Hematopoietic multipotent progenitor cell (in vitro differentiated cells): ENCODE measurements around the gene UBE3A. TPM values are rescaled to one million over a fixed set of nuclear protein-coding genes. Genes with fewer than 3 reads are reported as not detected.
A peak's percentile ranks its signal among the peaks of the same experiment; 100 is the strongest.
"Not testable (repeated sequence)": the region's sequence is repeated elsewhere in the genome, so short reads cannot be mapped to it uniquely, and the experiment has no call there.

Source experiments
- DNase-seq, 3 donors: peaks; one replicate each; pipeline ENCODE4 v3.0.0-alpha.2; 2011 to 2015; ENCODE audit warnings: low read depth in 2 of 3, low spot score in 2 of 3
- total RNA-seq: library from RNA; depleted of rRNA; stranded (reverse); fragments of >200 nt; gene quantifications from one replicate; pipeline ENCODE4 v1.2.3, GENCODE V29; 2012

Gene UBE3A
- total RNA-seq = 39.3 TPM

DNA sequence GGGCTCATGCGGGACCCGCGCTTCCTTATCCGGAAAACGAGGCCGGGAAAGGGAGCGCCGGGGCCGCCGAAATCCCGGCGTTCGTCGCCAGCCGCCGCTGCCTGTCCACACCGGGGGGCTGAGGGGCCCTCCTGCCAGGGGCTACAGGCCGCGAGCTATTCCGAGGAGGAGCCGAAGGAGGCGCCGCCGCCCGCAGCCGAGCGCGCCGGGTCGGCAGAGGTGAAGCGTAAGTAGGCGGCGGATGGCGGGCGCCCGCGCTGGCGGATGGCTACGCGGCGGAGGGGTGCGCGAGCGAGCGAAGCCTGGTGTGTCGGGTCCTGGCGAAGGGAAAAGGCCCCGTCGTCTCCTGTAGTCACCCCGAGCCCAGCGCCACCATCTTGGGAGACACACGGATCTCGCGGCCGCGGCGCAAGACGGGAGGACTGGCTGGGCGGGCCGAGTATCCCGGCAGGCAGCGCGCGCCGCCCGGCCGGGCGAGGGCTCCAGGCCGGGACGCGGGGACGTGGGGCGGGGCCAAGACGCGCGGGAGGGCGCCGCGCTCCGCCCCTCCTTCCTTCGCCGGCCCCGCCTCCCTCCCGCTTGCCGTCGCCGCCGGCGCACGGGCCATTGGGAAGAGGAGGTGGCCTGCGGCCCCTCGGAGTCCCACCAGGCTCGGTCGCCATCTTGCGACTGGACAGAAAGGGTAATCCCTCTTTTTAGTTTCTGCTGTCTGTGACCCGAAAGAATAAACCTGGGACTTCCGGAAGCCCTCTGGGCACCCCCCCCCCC, at the start of gene UBE3A:
TSS of gene UBE3A (minus strand) at position 424 of the 768 bp plus-strand sequence. CDS start 29,917 bp downstream, outside the sequence.
- peak; percentile 87 to 95 (median 94) for DNase-seq

DNA sequence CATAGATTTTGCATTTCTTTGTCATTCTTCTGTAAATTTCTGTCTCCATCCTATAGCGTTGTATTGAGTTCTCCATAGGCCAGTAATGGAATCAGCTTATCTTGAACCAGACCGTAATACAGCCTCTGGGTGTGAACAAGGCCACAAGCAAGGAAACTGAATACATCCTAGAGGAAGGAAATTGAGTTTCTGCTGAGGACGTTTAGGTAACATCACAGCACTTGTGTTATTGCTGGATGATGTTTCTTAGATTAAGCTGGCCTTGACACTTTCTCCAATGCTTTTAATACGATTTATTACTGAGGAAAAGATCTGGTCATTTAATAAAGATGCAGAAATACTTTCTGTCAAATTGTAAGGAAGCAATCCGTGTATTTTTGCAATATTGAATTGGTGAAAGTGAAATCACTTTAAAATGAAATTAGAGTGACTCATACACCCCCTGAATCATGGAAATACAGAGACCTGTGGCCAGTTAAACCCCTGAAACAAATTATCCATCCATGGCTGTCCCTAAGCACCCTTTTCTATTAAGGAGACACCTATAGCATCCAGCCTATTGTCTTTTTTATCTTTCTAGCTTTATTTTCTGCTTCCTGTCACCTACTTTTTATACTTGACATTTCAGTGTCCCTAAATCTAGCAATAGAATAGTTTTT, 48.5 kb upstream of the UBE3A start:
- DNase-seq = no peak

DNA sequence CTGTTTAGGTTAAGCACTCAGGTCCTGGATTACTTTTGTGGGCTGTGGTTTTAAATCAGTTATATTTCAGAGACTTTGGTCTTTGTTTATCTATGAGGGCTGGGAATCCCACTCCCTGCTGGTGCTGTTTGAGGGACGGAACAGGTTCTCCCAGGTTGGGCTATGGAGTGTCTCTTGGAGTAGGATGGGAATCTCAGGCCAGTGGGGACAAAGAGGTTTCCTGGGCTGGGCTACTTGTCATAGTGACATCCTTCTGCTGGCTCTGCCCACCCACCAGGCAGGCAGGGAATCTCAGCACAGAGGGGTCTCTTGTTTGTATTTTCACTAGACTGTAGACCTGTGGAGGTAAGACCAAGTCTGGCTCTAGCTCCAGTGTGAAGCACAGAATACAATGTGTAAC, 47.2 kb upstream of the UBE3A start:
- no peak for DNase-seq

DNA sequence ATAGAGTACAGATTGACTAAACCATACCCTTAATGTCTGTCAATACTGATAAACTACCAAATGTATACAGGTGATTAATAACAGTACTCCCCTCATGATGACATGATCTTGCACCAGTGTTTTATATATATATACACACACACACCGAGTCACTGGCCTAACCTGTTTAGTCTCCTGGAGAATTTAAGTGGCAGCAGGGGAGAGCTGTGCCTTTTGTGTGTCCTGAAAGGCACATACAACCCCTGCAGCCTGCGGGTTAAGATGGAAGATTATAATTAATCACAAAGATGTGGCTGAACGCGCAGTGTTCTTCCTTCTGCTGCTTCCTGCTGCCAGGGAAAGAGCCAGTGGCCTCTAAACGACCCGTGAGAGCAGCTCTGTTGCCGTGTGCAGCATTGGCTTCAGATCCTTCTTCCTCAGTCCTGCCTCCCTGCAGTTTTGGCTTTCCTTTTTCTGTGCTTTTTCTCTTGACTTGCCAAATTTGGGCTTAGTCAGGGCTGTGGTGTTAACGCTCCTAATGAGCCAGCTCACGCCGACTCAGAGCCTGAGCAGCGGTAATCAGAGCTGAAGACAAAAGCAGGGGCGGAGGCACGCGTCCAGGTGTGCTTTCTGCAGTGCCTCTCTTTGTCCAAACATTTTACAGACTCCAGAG, 42.5 kb upstream of the UBE3A start:
- DNase-seq = no peak

DNA sequence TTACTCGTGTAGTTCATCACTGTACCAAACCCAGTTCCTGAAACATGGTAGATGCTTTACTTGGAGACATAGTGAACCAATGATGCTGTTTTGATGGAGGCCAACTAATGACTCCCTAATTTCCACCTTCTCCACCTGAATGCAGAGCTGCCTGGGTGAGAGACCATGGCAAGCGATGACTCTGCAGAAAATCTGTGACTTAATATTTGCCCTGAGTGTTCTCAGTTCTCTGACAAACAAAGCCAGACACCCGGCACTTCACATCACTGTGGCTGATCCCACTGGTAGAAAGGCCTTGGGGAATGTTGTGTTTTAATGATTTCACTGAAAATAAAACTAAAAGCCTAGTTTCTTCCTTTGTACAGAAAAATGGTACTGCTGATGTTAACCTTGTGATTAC, 39.5 kb upstream of the UBE3A start:
- DNase-seq = no peak

DNA sequence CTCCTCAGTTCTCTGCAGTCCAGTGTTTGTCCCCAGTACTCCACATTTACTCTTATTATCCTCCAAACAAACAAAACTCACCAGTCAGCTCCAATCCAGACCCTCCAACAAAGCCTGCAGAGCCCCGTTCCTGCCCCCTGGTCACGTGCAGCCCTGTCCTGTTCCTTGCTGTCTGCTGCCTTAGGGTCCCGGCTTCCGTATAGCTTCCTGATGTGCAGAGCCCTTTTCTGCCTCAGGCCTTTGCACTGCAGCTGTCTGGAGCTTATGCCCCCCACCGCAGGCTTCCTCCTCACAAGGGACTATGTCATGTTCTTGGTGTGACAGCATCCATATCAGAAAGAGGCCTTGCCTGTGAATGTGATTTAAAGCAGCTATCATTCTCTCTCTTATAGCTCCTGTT, 39.0 kb upstream of the UBE3A start:
- DNase-seq = no peak

DNA sequence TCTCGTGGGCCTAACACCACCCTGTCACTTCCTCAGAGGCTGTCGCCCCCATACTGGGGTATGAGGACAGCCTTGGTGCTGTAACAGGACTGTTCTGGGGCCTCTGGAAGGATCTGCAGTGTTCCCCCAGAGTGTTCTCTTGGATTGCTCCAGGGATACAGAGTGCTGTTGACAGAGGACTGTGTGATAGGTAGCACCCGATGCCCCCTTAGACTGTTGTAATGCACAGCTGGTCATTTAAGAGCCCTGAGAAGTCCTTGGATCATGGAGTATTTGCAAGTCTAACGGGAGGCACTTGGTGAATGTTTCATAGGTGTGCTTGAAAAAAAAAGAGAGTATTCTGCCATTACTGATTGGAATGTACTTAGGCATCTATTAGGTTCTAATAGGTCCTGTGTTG, 35.4 kb upstream of the UBE3A start:
- DNase-seq = no peak

DNA sequence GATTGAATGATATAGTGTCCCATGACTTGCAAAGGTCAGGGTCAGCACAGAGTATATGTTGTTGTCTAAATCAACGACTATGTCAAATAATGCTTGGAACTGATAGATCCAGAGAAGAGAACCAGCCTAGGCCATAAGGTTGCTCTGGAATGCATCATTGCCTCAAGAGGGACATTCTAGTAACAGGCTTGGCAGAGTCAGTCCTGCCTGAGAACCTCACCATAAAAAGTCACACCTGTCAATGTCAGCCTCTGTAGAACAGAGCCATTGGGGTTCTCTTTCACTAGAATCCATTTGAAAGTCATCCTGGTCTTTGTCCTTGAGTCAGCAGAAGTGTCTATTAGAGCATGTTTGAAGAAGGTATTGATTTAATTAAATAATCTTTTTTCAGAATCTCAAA, 31.4 kb upstream of the UBE3A start:
- no peak for DNase-seq

DNA sequence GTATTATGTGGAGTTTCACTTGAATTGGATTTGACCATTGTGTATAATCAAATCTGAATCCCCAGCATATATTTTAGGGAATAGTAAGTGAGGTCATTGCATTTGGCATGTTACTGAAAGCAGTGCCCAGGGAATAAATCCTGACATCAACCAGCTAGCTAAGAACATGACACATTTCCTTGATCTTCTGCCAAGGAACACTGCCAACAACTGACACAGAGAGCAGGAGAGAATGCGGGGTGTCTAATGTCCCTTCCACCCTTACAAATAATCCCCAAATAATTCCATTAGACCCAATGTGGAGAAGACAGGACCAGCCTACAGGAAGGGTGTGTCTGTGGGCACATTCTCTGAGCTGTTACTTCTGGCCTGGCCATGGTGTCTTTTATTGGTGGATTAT, 30.6 kb upstream of the UBE3A start:
- DNase-seq = no peak

DNA sequence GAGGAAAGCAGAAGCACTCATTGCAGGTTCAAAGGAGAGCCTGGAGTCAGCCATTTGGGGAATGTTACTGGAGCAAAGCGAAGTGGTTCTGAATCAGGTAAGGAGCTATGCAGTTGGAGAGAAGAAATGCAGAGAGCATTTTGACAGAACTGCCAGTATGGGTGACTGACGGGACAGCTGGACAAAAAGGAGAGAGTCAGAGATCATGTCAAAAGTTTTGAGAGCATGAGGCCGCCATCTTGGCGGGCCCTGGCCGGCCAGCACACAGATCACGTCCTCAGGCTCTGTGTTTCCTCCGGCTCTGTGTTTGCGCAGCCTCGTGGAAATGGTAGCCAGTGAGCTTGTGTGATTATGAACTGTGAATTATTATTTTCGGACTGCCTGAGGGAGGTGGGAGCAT, 29.8 kb upstream of the UBE3A start:
- DNase-seq = no peak

DNA sequence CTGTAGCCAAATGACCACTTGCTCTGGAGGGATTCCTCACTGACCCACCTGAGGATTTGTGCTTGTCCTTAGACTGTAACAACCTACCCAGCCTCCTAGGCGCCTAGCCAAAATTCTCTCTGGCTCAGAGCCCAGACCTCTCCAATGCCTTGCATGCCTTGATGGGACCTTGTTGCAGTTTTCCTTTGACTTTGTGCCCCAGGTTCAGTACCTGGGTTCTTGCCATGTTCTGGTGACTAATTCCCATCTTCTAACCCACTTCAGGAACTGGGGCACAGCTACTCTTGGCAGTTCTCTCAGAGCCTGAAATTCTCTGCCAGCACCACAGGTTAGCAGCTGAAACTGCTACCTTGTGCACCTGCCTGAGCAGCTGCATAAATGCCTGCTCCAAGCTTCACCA, 27.0 kb upstream of the UBE3A start:
- DNase-seq = no peak

DNA sequence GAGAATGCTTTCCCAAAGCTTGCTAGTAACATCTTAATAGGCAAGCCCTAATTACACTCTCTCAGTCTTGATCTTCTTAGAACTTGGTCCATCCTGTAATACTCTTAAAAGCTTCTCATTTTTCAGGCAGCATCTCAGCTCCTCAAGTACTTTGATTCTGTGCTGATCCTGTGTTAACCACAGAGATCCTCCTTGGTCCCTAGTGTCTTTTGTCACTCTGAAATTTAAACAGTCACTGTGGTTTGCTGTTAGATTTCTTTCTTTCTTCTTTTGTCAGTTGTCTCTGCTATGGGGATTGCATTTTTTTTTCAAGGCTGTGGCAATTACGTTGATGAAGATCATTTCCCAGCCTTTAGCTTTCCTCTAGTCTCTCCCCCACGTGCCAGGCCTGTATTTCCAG, 26.0 kb upstream of the UBE3A start:
- no peak for DNase-seq

DNA sequence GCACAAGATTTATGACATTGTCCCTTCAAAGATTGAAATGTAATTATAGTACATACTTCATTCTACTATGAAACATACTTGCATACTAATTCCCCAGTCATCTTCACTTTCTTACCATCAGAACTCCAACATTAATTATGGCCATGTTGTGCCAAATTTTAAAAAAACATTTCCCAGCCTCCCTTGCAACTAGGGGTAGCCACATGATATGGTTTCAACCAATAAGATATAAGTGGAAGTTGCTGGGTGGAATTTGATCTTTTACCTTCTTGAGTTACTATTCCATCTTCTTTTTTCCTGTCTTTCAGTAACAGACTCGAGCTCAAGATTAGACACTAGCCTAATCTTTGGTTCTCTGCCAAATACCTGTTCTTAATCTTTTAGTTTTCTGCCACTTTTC, 25.6 kb upstream of the UBE3A start:
- DNase-seq = no peak

DNA sequence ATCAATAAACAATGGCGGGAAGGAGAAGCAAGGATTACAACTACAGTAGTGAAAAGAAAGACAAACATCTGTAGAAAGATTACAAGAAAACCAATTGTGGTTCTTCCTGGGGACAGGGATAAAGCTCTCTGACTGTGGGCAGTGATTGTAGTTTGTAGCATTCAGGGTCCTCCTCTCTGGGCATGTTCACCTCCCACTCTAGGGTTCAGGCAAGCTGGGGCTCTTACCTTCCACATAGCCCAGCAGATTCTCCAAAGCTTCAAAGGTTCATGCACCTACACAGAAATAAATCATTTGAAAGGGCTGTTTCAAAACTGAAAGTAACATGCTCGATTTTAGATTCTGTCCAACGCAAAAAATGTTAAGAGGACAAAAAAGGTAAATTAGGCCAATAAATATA, 17.4 kb upstream of the UBE3A start:
- DNase-seq = no peak

DNA sequence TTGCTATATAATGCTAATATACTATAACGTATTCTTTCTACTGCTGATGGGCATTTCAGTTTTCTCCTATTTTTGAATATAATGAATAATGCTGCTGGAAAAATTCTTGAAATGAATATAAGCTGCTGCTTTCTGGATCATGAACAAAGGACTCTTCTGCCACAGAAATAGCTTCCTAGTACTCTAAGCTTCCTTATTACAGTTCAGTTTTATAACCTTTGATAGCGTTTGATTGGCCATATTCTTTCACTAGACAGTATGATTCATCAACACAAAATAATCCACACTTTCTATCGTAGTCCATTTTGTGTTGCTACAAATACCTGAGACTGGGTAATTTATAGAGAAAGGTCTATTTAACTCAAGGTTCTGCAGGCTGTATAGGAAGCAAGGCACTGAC, 16.4 kb upstream of the UBE3A start:
- DNase-seq = no peak

DNA sequence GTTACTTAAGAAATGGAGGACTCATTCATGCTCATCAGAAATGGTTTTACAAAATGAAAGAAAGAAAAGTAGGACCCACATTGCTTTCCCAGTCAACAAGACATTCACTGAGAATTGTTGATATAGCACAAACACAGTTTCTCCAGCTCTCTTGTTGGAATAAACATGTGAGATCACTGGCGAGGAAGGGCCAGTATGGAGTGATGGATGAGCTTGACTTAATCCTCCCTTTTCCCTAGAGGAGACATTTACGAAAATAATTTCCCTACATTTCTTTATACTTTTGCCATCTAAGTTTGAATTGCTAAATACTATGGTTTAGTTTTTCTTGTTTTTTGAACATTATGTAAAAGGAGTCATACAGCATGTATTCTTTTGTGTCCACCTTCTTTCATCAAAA, 15.9 kb upstream of the UBE3A start:
- DNase-seq = no peak

DNA sequence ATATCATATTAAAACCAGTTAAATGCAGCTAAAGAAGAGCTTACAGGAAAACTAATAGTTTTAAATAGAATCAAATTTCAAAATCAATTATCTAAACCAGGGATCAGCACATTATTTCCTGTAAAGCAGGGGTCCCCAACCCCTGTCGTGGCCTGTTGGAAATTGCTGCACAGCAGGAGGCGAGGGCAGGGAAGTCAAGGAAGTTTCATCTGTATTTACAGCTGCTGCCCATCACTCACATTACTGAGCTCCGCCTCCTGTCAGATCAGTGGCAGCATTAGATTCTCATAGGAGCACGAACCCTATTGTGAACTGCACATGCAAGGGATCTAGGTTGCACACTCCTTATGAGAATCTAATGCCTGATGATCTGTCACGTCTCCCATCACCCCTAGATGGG, 14.4 kb upstream of the UBE3A start:
- not testable (repeated sequence) for DNase-seq

DNA sequence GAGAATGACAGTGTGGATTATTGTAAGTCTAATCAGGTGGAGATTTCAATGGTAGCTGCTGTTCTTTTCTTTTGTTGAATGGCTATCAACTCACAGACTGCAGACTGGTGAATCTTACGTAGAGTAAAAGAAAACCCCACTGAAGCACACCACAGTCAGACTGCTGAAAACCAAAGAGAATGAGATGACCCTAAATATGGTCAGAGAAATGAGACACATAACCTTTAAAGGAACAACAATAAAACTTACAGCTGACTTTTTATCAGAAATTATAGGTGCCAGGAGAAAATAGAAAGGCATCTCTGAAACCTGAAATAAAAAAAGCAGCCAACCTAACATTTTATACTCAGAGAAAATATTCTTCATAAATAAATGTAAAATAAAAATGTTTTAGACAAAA, 12.7 kb upstream of the UBE3A start:
- no peak for DNase-seq

DNA sequence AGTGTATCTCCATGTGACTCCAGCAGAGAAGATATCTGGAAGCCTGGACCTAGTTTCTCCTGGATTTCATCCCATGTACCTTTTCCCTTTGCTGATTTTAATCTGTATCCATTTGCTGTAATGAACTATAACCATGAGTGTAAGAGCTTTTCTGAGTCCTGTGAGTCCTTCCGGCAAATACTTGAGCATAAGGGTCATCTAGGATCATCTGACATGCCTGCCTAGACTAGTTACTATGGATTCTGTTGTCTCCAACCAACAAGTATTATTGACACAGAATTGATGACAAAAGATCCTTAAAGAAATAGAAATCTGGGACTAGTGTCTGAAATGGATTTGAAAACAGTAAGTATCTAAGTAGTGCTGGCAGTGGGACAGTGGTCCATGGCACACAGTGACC, 11.3 kb upstream of the UBE3A start:
- DNase-seq = no peak

DNA sequence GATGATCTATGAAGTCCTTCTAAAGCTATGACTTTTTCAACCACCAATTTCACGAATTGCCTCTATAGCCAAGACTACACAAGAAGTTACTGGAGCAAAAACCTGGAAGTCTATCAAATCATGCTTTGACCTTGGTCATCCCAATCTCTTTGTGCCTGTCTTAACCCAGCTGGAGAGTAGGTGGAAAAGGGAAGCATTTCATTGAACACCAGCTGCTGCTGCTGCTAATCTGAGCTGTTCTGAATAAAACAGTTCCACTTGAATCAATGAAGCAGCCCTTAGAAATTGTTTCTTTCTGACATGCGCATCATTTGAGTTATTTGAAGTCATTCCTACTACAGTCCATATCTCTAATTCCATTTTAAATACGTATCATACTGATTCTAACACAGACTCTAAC, 7.3 kb upstream of the UBE3A start:
- DNase-seq = no peak

DNA sequence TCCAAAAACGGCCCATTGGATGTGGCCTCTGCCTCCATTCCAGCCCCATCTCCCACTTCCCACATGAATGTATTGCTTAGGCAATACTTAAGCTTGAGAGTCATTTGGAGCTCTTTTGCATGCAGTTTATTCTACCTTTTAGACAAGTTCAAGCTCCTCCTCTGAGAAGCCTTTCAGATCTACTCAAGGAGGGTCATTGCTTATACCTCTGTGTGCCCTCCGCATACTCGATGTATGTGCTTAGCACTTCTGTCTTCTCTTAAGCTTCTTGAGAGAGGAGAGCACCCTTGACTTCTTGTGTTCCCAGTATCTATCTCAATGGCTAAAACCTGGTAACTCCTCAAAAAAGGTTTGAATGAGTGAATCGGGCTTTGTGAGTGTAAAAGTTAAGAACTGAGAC, 6.6 kb upstream of the UBE3A start:
- no peak for DNase-seq

DNA sequence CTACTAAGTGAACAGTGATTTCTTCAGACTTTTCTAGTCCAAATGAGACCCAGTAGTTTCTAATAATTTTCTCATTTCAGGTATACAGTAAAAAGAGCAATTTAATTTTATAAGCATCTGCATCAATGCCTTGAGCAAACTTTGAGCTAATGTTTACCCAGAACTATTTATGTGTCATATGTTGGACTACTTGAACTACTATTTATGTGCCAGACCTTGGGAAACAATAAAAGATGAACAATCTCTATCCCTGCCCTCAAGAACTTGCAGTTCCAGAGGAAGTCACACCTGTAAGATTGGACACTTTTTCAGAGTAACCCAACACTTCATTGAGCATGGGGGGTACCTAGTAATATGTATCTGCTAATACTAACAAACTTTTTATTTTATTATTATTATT, 2.3 kb upstream of the UBE3A start:
- no peak for DNase-seq
